T-helper 1 cell treated with Interleukin-12 subunit alpha and Interleukin-12 subunit beta and Interleukin-4 antibody, amounts not matched to agents 30 ng/mL and 1 ng/mL, for 36 hours (primary cell): ENCODE results near the gene ACKR2. TPM values are rescaled to one million over a fixed set of nuclear protein-coding genes. Genes with fewer than 3 reads are reported as not detected.

Experiments used
- intact Hi-C: fragments of 100-400 bp; cut with micrococcal nuclease; formaldehyde crosslinking; loops from one replicate; pipeline ENCODE4 v1.15.1; 2024
- total RNA-seq: library from RNA; stranded (reverse); gene quantifications from 2 replicates; pipeline ENCODE4 v1.2.3, GENCODE V29; 2022

Gene ACKR2
- total RNA-seq, 1 donor from 2014 or later, result 1.6 TPM

GRCh38 chr3:42829083-42829627, 19.9 kb downstream of the ACKR2 start:
- intact Hi-C loops, result no loop called here

- intact Hi-C loops, result no loop called here
Observed at GRCh38 chr3:42829628-42830436, 20.6 kb downstream of the ACKR2 start.

- intact Hi-C loops, result loop anchor here (1.0 kb wide), 3 partner anchors 26 to 51 kb away; partner anchors contain the start of gene HIGD1A
Observed at GRCh38 chr3:42830437-42831320, 21.4 kb downstream of the ACKR2 start.

- intact Hi-C loops, result loop anchor here (1.0 kb wide), 3 partner anchors 27 to 50 kb away; partner anchors contain the start of gene HIGD1A
Observed at GRCh38 chr3:42831321-42831713, 22.1 kb downstream of the ACKR2 start.

GRCh38 chr3:42836150-42837123, 27.2 kb downstream of the ACKR2 start:
- intact Hi-C loops, result no loop called here

- intact Hi-C loops, result loop anchor here (2.0 kb wide), 2 partner anchors 34 to 42 kb away; partner anchors contain the start of gene HIGD1A
Observed at GRCh38 chr3:42838571-42838970, 29.3 kb downstream of the ACKR2 start.

- intact Hi-C loops, result loop anchor here (1.0 to 2.0 kb wide), 3 partner anchors 35 to 58 kb away; partner anchors contain the start of gene HIGD1A
Observed at GRCh38 chr3:42839616-42840015, 30.4 kb downstream of the ACKR2 start.

GRCh38 chr3:42841332-42841731, 32.1 kb downstream of the ACKR2 start:
- intact Hi-C loops, result no loop called here

GRCh38 chr3:42843713-42844411, 34.6 kb downstream of the ACKR2 start:
- intact Hi-C loops, result no loop called here

- intact Hi-C loops, result no loop called here
Observed at GRCh38 chr3:42844412-42844713, 35.1 kb downstream of the ACKR2 start.

GRCh38 chr3:42844815-42845214, 35.6 kb downstream of the ACKR2 start:
- intact Hi-C loops, result no loop called here

- intact Hi-C loops, result no loop called here
Observed at GRCh38 chr3:42846685-42847522, 37.7 kb downstream of the ACKR2 start.

- intact Hi-C loops, result no loop called here
Observed at GRCh38 chr3:42847731-42848130, 38.5 kb downstream of the ACKR2 start.

- intact Hi-C loops, result no loop called here
Observed at GRCh38 chr3:42849017-42849416, 39.8 kb downstream of the ACKR2 start.

GRCh38 chr3:42850263-42850662, 41.0 kb downstream of the ACKR2 start:
- intact Hi-C loops, result no loop called here

GRCh38 chr3:42851228-42851834, 42.1 kb downstream of the ACKR2 start:
- intact Hi-C loops, result no loop called here

- intact Hi-C loops, result no loop called here
Observed at GRCh38 chr3:42852441-42852840, 43.2 kb downstream of the ACKR2 start.

GRCh38 chr3:42853056-42853455, 43.8 kb downstream of the ACKR2 start:
- intact Hi-C loops, result no loop called here
